Activated T-helper 2 cell treated with anti-CD3 and anti-CD28 coated beads, Interferon-gamma antibody, Interleukin-2, Interleukin-4, amounts not matched to agents 10 μg/mL and 5 μg/mL and 100 μg/mL, durations not matched to agents 14 hours and 24 hours and 36 hours (primary cell): ENCODE results near the gene LRRC10B. TPM values are rescaled to one million over a fixed set of nuclear protein-coding genes. Genes with fewer than 3 reads are reported as not detected.

Experiments used
- DNase-seq: peaks from one replicate; pipeline ENCODE4 v3.0.0; 2021; ENCODE audit warnings: low spot score
- H3K27ac Mint-ChIP-seq: one replicate; pipeline ENCODE4 v1.8.0; 2021; ENCODE audit warnings: mixed read lengths
- H3K27me3 Mint-ChIP-seq: one replicate; pipeline ENCODE4 v1.8.0; 2021; ENCODE audit warnings: low read depth, mixed read lengths
- H3K36me3 Mint-ChIP-seq: one replicate; pipeline ENCODE4 v1.8.0; 2021; ENCODE audit warnings: low read depth, mixed read lengths
- H3K4me1 Mint-ChIP-seq: one replicate; pipeline ENCODE4 v1.8.0; 2021; ENCODE audit warnings: low read depth, mixed read lengths
- H3K4me3 Mint-ChIP-seq: one replicate; pipeline ENCODE4 v1.8.0; 2021; ENCODE audit warnings: low read depth, mild to moderate bottlenecking, moderate library complexity, mixed read lengths
- H3K9me3 Mint-ChIP-seq: one replicate; pipeline ENCODE4 v1.8.0; 2021; ENCODE audit warnings: mixed read lengths
- intact Hi-C: fragments of 100-400 bp; cut with micrococcal nuclease; formaldehyde crosslinking; loops from one replicate; pipeline ENCODE4 v1.15.1; 2023
- total RNA-seq: library from RNA; stranded (reverse); gene quantifications from 2 replicates; pipeline ENCODE4 v1.2.3, GENCODE V29; 2022

LRRC10B gene
- total RNA-seq, 1 donor from 2014 or later: 0.11 TPM

GRCh38 chr11:61489833-61490721 is 18.5 kb upstream of the LRRC10B start:
- H3K27me3 Mint-ChIP-seq: no peaks in the 10 kb centered on the region
- intact Hi-C loops: no loop called here
- H3K27ac Mint-ChIP-seq: no peak overlapping the region
- no peak overlapping the region for H3K4me3 Mint-ChIP-seq
- no peaks in the 10 kb centered on the region for H3K9me3 Mint-ChIP-seq
- no peaks in the 10 kb centered on the region for H3K36me3 Mint-ChIP-seq
- no peak for DNase-seq
- no peaks in the 10 kb centered on the region for H3K4me1 Mint-ChIP-seq

GRCh38 chr11:61491736-61492395 is 16.7 kb upstream of the LRRC10B start:
- Mint-ChIP-seq H3K36me3 (no peaks in the 10 kb centered on the region), H3K4me3 (no peak overlapping the region), H3K4me1 (no peaks in the 10 kb centered on the region), H3K27me3 (no peaks in the 10 kb centered on the region), H3K27ac (no peak overlapping the region), H3K9me3 (no peaks in the 10 kb centered on the region)
- no peak for DNase-seq
- intact Hi-C loops: no loop called here

DNA sequence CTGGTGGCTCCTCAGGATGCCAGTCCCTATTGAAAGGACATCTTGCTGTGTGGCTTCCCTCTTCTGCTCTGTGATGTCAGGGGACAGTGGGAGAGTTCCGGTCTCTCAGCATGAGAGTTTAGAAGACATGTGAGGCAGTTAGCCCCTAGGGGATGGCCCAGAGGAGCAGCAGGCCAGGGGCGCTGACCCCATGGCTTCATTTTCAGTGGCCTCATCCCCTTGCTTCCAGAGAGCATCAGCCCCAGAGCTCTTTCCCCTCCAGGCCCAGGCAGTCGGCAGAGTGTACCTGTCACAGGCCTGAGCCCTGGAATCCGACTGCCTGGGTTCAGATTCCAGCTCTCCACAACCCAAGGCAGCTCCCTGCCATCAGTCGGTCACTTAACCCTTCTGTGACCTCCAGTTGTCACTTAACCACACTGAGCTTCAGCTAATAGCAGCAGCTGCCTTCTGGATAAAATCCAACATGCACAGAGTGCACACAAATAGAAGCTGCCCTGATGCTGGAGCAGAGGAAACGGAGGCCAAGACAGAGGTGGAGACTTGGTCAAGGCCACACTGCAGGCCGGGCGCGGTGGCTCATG is 14.1 kb upstream of the LRRC10B start:
- Mint-ChIP-seq H3K4me1 (no peaks in the 10 kb centered on the region), H3K27me3 (no peaks in the 10 kb centered on the region), H3K36me3 (no peaks in the 10 kb centered on the region), H3K27ac (no peak overlapping the region), H3K9me3 (no peaks in the 10 kb centered on the region), H3K4me3 (no peak overlapping the region)
- intact Hi-C loops: no loop called here
- DNase-seq: no peak

DNA sequence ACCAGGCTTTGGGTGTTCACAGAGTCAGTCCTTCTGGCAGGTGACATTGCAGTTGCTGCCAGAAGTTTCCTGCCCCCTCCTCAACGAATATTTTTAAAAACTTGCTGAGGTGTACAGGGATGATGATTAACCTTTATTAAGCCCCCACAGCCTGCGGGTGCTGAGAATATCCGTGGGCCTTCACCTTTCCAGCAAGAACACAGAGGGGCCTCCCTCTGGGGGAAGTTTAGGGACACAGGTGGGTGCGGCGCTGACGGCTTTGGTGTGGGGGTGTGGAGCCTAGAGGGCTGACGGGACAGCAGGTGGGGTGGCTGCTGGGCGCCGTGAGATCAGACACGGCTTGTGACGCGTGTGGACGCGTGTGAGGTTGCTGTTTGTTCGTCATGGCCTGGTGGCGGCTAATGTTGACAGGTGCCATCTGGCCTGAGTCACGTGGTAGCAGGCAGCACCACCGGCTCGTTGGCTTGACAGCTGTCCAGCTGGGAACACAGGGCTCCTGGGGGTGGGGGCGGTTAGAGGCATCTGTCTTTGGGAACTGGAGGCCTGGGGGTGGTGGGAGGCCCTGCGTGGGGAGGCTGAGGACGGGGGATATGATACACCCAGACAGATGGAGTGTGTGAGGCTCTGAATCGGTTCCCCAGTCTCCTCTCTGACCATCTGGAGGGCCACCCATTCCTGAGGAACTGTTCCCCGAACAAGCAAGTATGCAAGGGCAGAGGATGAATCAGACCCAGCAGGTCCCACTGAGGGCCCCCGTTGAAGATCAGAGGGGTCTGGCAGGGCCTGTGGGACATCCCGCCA is 12.5 kb upstream of the LRRC10B start:
- Mint-ChIP-seq H3K36me3 (no peaks in the 10 kb centered on the region), H3K27ac (no peak overlapping the region), H3K4me1 (no peaks in the 10 kb centered on the region), H3K27me3 (no peaks in the 10 kb centered on the region), H3K9me3 (no peaks in the 10 kb centered on the region), H3K4me3 (no peak overlapping the region)
- intact Hi-C loops: no loop called here
- DNase-seq: no peak

DNA sequence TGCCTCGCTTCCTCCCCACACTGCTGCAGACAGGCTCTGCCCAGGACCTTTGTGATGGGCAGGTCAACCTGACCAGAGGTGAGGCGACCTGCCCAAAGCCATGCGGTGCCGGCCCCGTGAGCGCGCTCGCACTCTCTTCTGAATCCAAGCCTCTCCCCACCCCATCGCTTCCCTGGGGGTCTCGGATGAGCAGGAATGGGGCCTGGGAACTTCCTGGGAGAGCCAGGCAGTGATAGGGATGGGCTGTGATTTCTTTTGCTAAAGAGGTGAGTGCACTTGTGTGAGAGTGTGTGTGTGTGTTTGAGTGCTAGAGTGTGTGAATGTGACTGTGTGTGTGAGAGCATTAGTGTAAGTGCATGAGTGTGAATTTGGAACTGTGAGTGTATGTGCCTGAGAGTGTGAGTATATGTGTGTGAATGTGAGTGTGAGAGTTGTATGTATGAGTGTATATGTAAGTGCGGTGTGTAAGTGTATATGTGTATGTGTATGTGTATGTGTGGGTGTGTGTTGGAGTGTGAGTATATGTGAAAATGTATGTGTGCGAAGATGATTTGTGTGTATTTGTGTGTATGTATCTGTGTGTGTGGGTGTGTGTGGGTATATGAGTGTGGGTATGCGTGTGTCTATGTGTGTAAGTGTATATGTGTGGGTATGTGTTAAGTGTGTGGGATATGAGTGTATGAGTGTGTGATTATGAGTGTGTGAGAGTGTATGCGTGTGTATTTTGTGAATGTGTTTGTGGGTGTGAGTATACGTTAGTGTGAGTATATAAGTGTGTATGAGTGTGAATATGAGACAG is 11.7 kb upstream of the LRRC10B start:
- no peak overlapping the region for H3K4me3 Mint-ChIP-seq
- no peak for DNase-seq
- no peak overlapping the region for H3K27ac Mint-ChIP-seq
- H3K27me3 Mint-ChIP-seq: no peaks in the 10 kb centered on the region
- H3K9me3 Mint-ChIP-seq: no peaks in the 10 kb centered on the region
- no peaks in the 10 kb centered on the region for H3K4me1 Mint-ChIP-seq
- intact Hi-C loops: no loop called here
- H3K36me3 Mint-ChIP-seq: no peaks in the 10 kb centered on the region

GRCh38 chr11:61497473-61497872 is 11.1 kb upstream of the LRRC10B start:
- intact Hi-C loops: no loop called here
- no peaks in the 10 kb centered on the region for H3K4me1 Mint-ChIP-seq
- no peaks in the 10 kb centered on the region for H3K36me3 Mint-ChIP-seq
- no peak overlapping the region for H3K4me3 Mint-ChIP-seq
- no peak for DNase-seq
- H3K27ac Mint-ChIP-seq: no peak overlapping the region
- no peaks in the 10 kb centered on the region for H3K9me3 Mint-ChIP-seq
- H3K27me3 Mint-ChIP-seq: no peaks in the 10 kb centered on the region

DNA sequence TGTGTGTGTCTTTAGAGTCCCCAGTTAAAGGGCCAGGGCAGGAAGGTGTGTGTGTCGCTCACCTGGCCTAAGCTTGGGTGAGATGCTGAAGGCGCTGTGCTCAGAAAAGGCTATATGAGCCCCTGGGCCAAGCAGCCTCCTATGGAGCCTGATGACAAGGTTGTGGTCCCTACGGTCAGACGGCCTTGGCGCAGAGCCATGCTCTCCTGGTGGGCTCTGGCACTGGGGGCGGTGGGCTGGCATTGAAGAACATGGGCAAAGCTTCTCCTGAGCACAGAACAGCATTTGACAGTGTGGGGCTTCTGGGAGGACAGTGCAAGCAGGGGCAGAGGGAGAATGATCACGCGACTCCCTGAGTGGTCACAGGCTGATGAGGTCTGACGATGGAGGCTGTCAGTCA is 10.7 kb upstream of the LRRC10B start:
- intact Hi-C loops: no loop called here
- Mint-ChIP-seq H3K9me3 (no peaks in the 10 kb centered on the region), H3K36me3 (no peaks in the 10 kb centered on the region), H3K27ac (no peak overlapping the region), H3K4me3 (no peak overlapping the region), H3K4me1 (no peaks in the 10 kb centered on the region), H3K27me3 (no peaks in the 10 kb centered on the region)
- no peak for DNase-seq

- Mint-ChIP-seq H3K27me3 (no peaks in the 10 kb centered on the region), H3K27ac (no peak overlapping the region), H3K36me3 (no peaks in the 10 kb centered on the region), H3K4me1 (peaks cover 4% of the 10 kb centered on the region), H3K9me3 (no peaks in the 10 kb centered on the region), H3K4me3 (no peak overlapping the region)
- no peak for DNase-seq
- intact Hi-C loops: no loop called here
Measured at GRCh38 chr11:61498767-61499341, 9.7 kb upstream of the LRRC10B start.

DNA sequence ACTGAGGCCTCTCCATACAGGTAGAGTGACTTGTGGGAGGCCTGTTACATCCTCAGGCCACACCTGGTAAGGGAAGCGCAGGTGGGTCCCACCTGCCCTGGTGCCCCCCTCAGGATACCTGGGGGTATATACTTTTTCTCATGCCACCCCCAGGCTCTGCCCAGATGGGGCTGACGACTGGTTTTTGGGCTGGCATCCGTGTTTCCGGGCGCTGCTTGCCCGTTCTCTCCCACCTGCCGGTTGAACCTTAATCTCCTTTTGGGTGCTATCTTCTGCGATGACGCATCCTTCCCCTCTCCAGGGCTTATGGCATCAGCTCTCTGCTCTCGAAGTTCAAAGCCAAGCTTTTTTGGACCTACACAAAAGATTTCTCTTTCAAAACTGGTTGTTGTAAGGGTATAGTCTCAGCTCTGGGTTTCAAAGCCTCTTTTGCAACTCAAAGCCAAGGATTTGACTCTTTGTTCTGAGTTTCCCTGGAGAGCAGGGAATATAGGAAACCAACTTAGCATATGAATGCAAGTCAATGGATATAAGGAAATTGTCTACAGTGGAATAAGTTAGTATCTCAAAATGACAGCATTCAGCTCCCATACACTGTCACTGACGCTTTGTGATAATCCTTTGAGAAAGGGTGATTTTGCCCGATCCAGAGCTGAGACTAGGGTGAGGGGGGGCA is 8.6 kb upstream of the LRRC10B start:
- no peak overlapping the region for H3K4me3 Mint-ChIP-seq
- DNase-seq: no peak
- H3K27ac Mint-ChIP-seq: no peak overlapping the region
- H3K4me1 Mint-ChIP-seq: peaks cover 5% of the 10 kb centered on the region
- intact Hi-C loops: loop anchor here (10.0 kb wide), 1 partner anchor 1425 kb away; the partner anchor contains the start of gene CHRM1
- no peaks in the 10 kb centered on the region for H3K36me3 Mint-ChIP-seq
- H3K27me3 Mint-ChIP-seq: peaks cover 5% of the 10 kb centered on the region
- no peaks in the 10 kb centered on the region for H3K9me3 Mint-ChIP-seq

- H3K4me3 Mint-ChIP-seq: no peak overlapping the region
- peaks cover 5% of the 10 kb centered on the region for H3K4me1 Mint-ChIP-seq
- intact Hi-C loops: loop anchor here (10.0 kb wide), 1 partner anchor 1422 kb away; the partner anchor contains the start of gene CHRM1
- H3K27ac Mint-ChIP-seq: no peak overlapping the region
- no peak for DNase-seq
- H3K27me3 Mint-ChIP-seq: peaks cover 25% of the 10 kb centered on the region
- no peaks in the 10 kb centered on the region for H3K36me3 Mint-ChIP-seq
- no peaks in the 10 kb centered on the region for H3K9me3 Mint-ChIP-seq
Measured at GRCh38 chr11:61502522-61502921, 6.0 kb upstream of the LRRC10B start.

- Mint-ChIP-seq H3K9me3 (no peaks in the 10 kb centered on the region), H3K27ac (no peak overlapping the region), H3K4me3 (no peak overlapping the region), H3K36me3 (no peaks in the 10 kb centered on the region), H3K27me3 (peaks cover 32% of the 10 kb centered on the region), H3K4me1 (peaks cover 11% of the 10 kb centered on the region)
- no peak for DNase-seq
- intact Hi-C loops: loop anchor here (10.0 kb wide), 1 partner anchor 1422 kb away; the partner anchor contains the start of gene CHRM1
Measured at GRCh38 chr11:61503135-61503770, 5.3 kb upstream of the LRRC10B start.
